ENCODE data around the gene CFAP74.

CFAP74 gene

DNA sequence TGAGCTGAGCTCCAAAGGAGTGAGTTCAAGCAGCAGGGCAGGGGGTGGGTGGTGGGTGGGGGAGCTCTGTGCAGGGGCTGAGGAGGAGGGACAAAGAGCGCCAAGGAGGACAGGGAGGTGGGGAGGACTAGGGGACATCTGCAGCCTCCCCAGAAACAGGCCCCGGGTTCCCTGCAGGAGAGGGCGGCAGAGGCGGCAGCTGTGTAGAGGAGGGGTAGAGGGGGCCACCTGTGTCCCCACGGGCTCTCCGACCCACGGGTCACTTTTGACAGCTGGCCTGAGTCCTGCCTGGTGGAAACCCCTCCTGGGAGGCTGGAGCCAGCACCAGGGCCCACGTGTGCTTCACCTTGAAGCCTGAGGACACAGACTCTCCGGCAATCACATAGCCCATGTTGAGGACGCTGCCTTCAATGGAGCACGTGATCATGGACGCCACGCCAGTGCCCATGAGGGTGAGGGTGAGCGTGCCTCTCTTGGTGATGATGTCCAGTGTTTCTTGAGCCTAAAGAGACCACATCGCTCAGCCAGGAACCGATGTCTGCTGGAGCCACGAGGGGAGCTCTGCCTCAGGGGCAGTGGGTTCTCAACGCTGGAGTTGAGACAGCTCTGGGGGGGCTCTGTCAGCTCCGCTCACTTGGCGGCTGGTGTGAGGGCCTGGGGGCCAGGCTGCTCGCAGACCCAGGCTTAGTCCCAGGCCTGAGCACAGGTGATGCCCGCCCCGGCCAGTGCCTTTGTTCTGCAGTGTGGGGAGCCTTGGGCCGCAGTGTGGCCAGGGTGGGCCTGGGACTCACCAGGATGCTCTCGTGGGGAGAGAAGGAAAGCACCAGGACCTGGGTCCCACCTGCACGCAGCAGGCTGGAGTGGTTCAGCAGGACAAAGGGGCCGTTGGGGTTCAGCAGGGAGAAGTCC lies 77.9 kb downstream of the CFAP74 start:
- no peak for DNase-seq

DNA sequence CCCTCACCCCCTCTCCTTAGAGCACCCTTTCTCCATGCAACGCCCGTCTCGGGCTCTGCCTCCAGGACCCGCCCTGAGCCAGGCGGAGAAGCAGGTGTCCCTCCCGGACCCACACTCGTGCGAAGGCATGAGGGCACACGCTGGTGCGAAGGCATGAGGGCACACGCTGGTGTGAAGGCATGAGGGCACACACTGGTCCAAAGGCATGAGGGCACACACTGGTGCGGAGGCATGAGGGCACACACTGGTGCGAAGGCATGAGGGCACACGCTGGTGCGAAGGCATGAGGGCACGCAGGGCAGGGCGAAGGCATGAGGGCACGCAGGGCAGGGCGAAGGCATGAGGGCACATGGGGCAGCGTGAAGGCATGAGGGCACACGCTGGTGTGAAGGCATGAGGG lies 78.7 kb downstream of the CFAP74 start:
- no peak for DNase-seq

DNA sequence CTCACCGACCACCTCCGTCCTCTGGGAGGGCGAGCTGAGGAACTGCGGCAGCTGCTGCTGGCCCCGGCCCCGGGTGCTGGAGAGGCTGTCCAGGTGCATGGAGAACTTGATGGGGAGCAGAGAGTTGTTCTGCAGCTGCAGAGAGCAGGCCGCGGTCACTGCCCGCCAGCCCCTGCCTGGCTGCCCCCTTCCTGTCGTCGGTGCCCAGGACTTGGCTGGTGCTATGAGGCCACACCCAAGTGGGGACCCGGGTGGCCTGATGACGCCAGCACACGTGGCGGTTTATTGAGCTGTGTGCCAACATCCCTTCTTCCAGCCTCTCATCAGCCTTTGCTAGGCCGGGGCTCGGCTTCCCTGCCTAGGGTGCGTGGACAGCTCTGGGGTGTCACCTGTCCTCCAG lies 79.2 kb downstream of the CFAP74 start:
- no peak for DNase-seq

DNA sequence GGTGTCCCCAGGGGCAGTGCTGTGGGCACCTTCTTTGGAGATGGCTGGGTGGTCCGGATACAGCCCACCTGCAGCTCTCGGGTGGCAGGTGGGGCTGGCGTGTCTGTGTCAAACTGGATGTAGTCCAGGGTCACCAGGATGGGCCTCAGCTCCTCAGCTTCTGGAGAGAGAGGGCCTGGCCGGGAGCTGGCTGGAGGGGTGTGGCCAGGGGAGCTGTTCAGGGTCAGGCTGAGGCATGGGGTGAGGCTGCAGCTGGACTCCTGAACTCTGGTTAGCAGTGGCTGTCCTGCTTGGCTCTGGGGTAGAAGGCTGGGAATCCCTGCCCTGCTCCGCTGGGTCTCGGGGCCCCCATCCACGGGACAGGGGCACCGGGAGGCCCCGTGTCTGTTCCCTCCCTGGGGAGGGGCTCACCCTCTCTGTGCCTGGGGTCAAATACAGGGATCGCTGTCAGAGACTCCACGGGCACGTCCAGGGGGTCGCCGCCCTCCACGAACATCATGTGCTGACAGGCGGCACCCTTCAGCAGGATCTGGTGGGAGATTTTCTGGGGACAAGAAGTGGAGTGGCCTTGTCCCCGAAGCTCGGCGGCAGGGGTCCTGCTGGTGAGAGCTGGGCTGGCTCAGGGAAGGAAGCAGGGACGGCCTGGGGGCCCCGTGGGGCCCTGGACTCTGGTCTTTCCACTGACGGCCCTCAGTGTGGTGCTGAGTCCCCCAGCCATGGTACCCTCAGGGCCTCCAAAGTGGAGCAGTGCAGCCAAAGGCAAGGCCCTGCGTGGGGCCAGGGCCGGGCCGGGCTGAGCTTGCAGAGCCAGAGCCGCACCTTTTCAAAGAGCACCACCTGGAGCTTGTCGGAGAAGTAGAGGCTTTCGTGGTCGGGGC lies 80.4 kb downstream of the CFAP74 start:
- DNase-seq, result no peak

DNA sequence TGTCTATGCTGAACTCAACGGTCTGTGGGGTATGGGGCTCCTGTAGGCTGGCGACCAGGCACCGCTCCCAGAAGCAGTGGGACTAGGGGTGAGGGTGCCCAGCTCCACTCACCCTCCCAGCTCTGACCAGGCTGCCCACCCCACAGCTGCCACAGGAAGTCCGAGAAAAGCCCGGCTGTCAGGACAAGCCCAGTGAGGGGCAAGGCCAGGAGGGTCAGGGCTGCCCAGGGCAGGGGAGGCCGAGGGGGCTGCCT lies 81.0 kb downstream of the CFAP74 start:
- DNase-seq, result no peak

DNA sequence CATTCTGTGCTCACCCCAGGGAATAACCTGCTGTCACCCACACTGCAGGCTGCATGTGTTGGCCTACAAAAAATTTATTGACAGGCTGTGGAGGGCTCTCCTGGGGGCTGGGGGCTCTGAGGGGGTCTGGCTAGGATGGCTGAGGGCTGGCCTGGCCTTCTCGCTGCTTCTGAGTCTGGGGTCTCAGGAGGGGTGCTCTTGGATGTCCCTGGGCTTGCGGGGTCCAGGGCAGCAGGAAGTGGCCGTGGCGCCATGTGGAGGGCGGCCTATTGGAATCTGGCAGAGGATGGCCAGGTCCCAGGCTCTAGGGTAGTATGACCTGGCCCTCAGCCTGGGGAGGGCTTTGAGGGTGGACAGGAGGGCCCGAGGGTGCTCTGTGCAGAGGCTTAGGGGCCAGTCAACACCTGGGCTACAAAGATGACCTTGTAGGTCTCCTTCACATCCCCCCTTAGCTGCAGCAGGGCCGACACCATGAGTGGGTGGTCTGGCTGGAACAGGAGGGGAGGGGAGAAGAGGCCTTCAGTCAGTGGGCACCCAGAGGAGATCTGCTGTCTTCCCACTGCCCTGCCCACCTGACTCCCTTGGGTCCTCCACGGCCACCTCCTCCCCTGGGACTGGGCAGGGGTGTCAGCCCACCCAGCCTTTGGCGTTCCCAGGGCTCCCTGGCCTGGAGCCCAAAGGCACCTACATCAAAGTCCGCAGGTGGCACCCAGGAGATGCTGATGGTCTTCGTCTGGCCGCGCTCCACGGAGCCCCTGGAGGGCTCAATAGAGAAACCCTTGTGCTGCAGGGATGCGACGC lies 81.5 kb downstream of the CFAP74 start:
- no peak for DNase-seq

DNA sequence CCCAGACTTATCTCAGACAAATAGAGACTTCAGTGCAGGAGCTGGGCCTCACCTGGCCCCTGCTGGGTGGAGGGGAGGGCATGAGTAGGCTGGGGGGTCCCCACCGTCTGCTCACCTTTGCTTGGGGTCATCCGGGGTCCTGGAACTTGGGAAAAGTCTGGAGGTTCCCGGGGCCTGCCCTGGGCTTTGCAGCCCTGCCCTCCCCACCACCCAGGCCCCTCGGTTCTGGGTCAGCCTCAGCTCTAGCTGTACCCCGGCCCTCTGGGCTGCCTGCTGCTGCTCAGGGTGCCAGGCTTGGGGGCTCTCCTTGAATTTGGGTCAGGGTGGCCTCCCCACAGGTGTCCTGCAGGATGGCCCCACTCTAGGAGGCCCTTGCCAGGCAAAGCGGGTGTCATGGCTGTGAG lies 82.1 kb downstream of the CFAP74 start:
- no peak for DNase-seq

DNA sequence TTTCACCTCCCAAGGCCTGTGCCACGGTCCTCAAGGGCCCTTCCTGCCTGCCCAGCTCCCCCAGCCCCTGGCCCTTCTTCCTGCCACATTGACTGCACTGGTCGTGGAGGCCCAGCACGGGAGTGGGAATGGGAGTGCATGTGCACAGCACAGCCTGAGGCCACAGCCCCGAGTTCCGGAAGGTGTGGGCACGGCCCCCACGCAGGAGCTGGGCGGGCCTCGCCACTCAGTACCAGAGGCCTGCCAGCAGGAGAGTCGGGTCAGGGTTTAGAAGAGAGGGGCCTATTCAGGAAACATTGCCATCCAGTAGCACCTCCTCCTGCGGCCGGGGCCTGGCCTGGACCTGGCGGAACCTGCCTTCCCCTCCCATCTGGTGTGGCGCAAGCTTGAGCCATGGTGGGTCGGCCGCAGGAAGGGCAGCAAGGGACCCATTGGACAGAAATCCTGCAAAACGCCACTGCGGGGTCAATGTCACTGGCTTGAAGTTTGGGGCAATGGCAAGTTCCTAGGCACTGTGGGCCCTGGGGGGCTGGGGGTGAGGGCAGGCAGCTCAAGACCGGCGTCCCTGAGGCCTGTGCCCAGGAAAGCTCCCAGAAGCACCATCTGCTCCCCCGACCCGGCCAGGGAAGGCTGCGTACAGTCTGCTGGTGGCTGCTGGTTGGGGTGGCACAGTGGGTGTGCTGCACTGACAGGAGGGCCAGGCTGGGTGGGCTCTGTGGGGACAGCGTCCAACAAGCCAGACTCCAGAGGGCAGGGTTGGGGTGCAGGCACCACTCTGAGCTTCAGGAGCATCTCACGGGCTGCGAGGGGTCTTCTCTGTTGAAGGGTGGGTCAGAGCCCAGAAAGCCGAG lies 82.8 kb downstream of the CFAP74 start:
- no peak for DNase-seq

DNA sequence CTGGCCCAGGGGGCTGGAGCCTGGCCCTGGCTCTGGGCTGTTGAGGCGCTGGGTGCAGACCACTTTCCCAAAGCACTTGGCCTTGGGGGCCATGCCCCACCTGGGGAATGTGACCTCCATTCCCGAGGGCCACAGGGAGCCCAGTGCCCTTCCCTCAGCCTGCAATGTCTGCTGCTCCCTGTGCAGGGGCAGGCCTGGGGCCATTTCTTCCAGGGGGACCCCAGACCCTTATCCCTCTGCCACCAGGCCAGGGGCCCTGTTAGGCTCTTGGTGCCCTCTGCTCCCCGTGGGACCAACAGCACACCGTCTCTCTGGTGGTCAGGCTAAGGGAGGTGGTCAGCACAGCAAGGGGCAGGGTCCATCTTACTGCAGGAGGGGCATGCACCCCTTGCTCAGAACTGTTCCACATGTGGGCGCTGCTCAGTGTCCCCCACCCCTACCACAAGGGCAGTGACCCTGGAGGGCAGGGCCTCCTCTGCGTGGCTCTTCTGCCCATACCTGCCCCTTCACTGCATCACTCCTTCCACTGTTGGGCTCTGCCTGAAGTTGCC lies 83.5 kb downstream of the CFAP74 start:
- DNase-seq, result no peak

DNA sequence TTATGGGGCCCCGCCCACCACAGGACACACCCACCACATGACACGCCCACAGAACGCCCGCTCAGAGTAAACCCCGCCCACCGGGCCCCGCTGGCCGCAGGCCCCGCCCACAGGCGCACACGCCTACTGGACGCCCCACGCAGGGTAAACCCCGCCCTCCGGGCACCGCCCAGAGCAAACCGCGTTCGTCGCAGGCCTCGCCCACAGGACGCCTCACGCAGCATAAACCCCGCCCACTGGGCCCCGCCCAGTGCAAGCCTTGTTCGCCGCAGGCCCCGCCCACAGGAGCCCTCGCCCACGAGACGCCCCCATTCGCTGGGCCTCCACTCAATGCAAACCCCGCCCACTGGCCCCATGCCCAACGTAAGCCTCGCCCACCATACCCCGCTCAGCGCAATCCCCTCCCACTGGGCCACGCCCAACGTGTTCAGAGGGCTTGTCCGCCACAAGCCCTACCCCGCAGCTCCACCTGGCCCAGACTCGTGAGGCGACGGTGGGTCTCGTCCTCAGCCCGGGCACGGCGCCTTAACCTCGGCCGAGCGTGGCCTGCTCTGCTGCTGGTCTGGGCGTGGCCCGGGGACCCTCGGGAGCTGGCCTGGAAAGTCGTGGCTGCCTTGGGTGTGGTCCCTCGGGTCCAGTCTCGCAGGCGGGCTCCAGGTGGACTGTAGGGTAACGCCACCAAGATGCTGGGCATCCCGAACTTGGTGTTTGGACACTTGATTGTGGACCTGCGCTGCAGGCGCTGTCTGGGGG lies 84.1 kb downstream of the CFAP74 start:
- DNase-seq, result peak; percentile 99

DNA sequence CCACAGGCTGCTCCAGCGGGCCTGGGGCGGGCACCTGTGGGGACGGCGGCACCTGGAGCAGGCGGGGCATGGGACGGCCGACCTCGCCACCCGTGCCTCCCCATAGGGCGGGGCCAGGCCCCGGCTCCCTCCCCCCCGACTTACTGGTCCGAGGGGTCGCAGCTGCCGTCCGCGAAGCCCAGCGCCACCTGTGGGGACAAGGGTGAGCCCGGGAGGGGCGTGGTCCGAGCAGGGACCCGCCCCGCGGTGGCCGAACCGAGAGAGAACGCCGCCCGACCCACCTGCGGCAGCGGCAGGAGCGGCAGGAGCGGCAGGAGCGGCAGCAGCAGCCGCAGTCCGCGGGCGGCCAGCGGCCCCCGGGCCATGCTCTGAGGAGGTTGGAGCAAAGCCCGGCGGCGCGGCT lies 84.7 kb downstream of the CFAP74 start, which contains the start of gene TMEM52:
TMEM52 (minus strand) TSS at position 379 of the 403 bp plus-strand sequence; CDS start at position 365, 14 bp downstream.
- DNase-seq, result no peak

DNA sequence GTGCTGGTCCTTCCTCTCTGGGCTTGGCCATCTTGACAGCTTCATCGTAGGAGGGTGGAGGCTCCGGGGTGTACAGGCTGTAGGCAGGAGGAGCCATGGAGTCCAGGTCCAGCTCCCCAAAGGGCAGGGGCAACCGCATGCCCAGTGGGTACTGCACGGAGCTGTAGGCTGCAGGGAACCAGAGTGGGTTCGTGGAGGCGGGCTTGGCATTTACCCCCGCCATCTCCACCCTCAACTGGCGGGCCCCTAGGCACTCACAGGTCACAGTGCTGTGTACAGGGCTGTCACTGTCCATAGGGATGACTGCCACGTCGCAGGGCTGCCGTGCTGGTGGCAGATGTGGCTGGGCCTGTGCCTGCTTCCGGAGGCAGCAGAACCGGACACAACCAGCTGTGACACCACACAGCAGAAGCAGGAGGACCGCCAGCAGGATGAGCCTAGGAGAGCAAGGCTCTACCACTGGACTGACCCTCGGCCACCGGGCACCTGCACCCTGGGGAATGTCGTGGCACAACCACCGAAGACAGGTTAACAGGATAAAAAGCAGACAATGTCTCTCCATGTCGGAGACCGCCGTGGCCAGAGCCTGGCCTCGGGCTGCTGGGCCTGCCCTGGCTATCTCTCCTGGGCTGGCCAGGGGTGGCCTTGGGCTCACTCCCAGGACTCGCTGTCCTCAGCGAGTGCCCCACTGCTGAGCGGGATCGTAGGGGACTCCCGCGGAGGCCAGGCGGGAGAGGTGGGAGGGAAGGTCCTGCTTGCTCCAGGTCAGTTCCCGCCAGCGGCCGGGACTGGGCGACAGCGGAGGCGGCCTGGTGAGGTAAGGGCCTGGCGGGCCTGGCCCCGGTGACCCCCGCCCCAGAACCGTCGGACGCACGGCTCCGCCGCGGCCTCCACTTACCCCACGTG lies 85.3 kb downstream of the CFAP74 start:
- no peak for DNase-seq

DNA sequence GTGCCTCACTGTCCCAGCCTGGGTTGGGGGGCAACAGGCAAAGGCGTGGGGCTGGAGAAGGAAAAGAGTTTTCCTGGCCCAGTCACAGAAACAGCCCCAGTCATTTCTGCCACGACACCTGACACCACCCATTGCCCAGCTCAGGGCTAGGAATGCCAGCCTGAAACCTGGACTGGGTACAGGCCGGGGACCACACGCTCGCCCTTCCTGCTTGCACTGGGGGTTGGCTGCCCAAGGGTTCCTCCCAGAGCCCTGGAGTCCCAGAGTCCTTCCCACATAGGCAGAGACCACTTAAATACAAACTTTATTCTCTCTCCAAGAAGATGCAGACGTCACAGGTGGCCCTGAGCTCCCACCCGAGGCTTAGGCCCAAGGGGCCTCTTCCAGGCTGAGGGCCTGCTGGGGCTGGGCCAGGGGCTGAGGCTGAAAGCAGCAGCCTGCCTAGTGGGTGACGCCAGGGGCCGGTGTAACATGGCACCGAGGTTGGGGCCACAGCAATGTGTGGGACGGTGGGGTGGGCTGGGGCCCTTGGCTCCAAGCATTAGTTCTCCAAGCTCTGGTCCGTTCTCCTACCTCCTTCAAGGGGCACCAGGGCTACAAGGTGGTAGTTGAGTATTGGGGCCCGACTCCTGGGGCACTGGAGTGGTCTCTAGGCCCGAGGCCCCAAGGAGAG lies 86.1 kb downstream of the CFAP74 start:
- DNase-seq, result no peak

DNA sequence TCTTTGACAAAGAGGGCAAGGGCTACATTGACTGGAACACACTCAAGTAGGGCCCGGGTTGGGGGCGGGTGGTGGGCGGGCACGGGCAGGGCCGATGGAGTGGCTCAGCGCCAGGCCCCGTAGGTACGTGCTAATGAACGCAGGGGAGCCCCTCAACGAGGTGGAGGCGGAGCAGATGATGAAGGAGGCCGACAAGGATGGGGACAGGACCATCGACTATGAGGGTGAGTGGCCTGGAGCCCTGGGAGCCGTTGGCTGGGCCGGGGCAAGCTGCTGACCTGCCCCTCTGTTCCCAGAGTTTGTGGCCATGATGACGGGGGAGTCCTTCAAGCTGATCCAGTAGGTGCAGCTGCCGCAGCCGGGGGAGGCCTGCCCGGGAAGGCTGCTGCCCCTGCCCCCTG lies 86.7 kb downstream of the CFAP74 start:
- DNase-seq, result no peak

DNA sequence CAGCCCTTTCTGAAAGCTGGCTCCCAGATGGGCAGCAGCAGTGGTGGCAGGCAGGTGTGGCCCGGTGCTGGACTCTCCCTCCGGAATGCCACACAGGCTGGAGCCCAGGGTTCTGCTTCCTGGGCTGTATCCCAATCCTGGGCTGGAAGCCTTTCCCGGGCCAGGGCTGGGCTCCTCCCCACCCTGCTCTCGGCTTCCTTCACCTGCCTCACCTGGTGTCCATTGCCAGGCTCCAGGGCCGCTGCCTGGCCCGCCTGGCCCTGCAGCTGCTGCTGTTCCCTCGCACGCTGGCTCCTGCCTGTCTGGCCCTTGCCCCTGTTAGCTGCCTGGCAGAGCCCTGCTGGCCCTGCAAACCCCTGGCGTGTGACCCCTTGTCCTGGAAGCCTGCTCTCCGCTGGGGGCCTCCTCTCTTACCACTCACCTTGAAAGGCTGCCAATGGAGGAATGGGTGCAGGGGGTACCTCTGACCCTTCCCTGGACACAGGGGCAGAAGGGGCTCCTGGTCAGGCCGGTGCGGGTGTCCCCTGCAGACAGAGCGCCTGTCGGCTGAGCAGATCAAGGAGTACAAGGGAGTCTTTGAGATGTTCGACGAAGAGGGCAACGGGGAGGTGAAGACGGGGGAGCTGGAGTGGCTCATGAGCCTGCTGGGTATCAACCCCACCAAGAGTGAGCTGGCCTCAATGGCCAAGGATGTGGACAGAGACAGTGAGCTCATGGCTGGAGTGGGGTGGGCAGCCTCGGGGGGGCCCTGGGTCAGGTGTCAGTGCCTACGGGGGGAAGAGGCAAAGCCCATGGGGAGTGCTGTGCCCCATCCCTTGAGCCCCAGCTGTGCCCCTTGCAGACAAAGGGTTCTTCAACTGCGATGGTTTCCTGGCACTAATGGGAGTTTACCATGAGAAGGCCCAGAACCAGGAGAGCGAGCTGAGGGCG lies 87.4 kb downstream of the CFAP74 start:
- no peak for DNase-seq

DNA sequence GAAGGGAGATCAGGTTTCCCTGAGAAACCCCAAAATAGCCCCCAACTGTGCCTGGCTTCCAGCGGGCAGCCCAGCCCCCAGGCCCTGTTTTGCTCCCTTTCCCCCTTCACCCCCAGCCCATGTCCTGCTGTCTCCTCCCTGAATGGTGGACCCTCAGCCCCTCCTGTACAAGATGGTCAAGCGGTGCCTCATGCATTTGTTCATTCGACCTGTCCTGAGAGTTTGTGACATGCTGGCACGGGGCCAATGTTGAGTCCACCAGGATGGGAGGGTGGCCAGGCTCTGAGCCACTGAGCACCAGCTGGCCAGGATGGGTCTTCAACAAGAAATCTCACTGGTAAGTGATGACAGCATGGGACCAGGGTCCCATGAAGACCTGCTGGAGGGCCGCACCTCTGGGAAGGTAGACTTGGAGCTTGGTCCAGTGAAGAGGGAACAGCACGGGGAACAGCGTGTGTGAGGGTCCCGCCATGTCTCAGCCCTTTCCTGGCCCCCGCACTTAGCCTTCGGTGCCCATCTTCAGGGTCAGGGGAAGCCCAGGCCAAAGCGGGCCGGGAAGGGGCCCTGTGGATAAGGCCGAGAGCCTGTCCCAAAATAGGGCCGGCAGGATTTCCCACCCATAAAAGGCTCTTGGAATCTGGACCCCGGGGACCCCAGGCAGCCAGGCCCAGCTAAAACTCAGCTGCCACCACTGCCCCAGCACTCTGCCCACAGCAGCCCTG lies 88.5 kb downstream of the CFAP74 start, which contains the start of gene CALML6:
CALML6 (plus strand) TSS at position 290 of the 722 bp plus-strand sequence; CDS start at position 311, 21 bp downstream.
- no peak for DNase-seq

Measured in CD4-positive, alpha-beta T cell treated with Interferon gamma for 1 hour (primary cell).